ENCODE results near the gene OR9A4.

The OR9A4 gene

GRCh38 chr7:141949021-141949420 is 32.8 kb downstream of the OR9A4 start:
- no peak for DNase-seq

GRCh38 chr7:141949451-141949850 is 33.3 kb downstream of the OR9A4 start:
- DNase-seq = no peak

GRCh38 chr7:141949911-141950310 is 33.7 kb downstream of the OR9A4 start:
- no peak for DNase-seq

GRCh38 chr7:141950806-141951205 is 34.6 kb downstream of the OR9A4 start:
- DNase-seq = no peak

GRCh38 chr7:141952461-141952860 is 36.3 kb downstream of the OR9A4 start:
- DNase-seq = no peak

GRCh38 chr7:141954334-141954733 is 38.1 kb downstream of the OR9A4 start:
- DNase-seq = no peak

GRCh38 chr7:141956084-141956483 is 39.9 kb downstream of the OR9A4 start:
- DNase-seq = no peak

GRCh38 chr7:141960687-141961422 is 44.7 kb downstream of the OR9A4 start:
- no peak for DNase-seq

Data from stimulated activated CD4-positive, alpha-beta T cell treated with anti-CD3 and anti-CD28 coated beads, Interleukin-4, amount 100 ng/mL, for 1 hour (primary cell).